ENCODE measurements around the gene WDR45.

GRCh38 chrX:49064735-49065134, 15.0 kb downstream of the WDR45 start:
- no peak for TF ChIP-seq CTCF (IDR thresholded peaks at IDR 0.05)
- no peak for TF ChIP-seq POLR2A (IDR thresholded peaks at IDR 0.05)
